Activated CD4-positive, alpha-beta T cell treated with anti-CD3 and anti-CD28 coated beads, Interleukin-2, amount 10 ng/mL, durations not matched to agents 24 days and 14 days (primary cell): Measurements from ENCODE around the gene GNAI3. TPM values are rescaled to one million over a fixed set of nuclear protein-coding genes. Genes with fewer than 3 reads are reported as not detected.

Experiments
- DNase-seq: peaks from one replicate; pipeline ENCODE4 v3.0.0; 2022
- H3K27ac Mint-ChIP-seq: one replicate; pipeline ENCODE4 v1.8.0; 2022; ENCODE audit warnings: mild to moderate bottlenecking, mixed read lengths
- H3K27me3 Mint-ChIP-seq: one replicate; pipeline ENCODE4 v1.8.0; 2022; ENCODE audit warnings: mixed read lengths
- H3K36me3 Mint-ChIP-seq: one replicate; pipeline ENCODE4 v1.8.0; 2022; ENCODE audit warnings: low read depth, mild to moderate bottlenecking, mixed read lengths
- H3K4me1 Mint-ChIP-seq: one replicate; pipeline ENCODE4 v1.8.0; 2021; ENCODE audit warnings: mixed read lengths
- H3K4me3 Mint-ChIP-seq: one replicate; pipeline ENCODE4 v1.8.0; 2022; ENCODE audit warnings: mild to moderate bottlenecking, moderate library complexity, mixed read lengths
- H3K9me3 Mint-ChIP-seq: one replicate; pipeline ENCODE4 v1.8.0; 2021; ENCODE audit warnings: mixed read lengths
- intact Hi-C: fragments of 100-400 bp; cut with micrococcal nuclease; formaldehyde crosslinking; loops from one replicate; pipeline ENCODE4 v1.15.1; 2023
- total RNA-seq: library from RNA; stranded (reverse); gene quantifications from 2 replicates; pipeline ENCODE4 v1.2.3, GENCODE V29; 2022

Gene GNAI3
- total RNA-seq, 1 donor from 2014 or later, result 8.8 TPM

- peaks cover 21% of the 10 kb centered on the region for H3K36me3 Mint-ChIP-seq
These were observed 74.5 kb downstream of the GNAI3 start for GRCh38 chr1:109622895-109623294.

DNA sequence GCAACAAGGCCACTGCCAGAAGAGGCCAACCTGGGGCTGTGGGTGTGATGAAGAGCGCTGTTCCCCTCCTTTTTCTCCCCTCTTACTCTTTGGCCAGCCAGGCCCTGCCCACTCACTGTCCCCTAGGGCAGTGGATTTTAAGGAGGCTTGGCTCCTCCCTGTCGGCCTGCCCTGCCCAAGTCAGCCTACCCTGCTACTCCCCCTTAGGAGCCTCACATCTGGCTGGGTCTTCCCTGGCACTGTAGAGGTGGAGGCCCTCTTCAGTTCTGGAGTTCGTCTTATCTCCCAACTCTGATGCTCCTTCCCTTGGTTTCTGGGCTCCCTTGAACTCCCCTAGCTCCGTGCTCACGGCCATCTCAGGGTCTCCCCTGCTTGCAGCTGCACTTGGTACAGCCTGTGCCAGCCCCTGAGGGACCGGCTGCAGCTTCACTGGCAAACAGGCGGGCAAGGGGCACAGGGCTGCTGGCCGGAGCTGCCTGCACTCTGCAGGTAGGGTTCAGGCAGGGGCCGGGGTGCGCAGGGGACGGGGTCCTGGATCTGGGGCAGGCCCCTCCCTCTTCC lies 75.3 kb downstream of the GNAI3 start:
- no peaks in the 10 kb centered on the region for H3K9me3 Mint-ChIP-seq

More at GRCh38 chr1:109622895-109623294, 74.5 kb downstream of the GNAI3 start:
- intact Hi-C loops, result loop anchor here (5.0 kb wide), 4 partner anchors 44 to 341 kb away; partner anchors contain the start of genes CYB561D1, GSTM1, GSTM2 and PSRC1
- peak; percentile 68 for DNase-seq
- Mint-ChIP-seq H3K4me3 (peak overlapping the region; percentile 76), H3K27me3 (no peaks in the 10 kb centered on the region), H3K4me1 (peaks cover 52% of the 10 kb centered on the region), H3K9me3 (no peaks in the 10 kb centered on the region), H3K27ac (peak overlapping the region; percentile 56)

DNA sequence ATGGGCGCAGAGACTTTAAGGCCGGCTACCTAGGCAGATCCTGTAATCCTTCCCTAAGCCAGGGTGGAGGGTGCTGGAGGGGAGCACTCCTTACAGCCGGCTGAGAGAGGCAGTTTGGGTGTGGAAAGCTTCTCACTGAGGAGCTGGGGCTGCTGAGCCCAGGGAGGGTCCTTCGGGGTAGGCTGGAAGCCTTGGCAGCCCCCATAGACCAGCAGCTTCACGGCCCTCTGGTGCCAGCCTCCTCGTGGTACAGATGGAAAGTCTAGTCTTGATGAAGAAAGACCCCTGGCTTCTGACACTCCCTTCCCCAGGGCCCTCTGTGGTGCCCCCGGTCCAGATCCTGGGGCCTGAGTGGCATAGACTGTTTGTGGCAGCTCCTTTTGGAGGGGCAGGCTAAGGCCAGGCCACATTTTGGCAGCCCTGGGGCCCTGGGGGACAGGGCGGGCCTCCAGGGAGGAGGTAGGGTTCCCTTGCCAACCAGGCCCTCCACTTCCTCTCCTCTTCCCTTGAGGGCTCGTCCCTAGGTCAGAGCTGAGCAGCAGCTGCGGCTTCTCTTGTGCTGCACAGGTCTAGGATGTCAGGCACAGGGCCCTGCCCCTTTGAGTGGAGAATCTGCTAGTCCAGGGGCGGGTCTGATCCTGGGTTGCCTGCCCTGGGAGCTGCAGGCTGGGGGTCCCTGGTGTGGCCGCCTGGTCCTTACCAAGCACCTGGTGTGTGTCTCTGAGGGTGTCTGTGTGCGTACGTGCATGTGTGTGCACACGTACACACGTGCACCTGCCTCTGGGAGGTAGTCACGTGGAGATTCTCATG lies 76.0 kb downstream of the GNAI3 start:
- intact Hi-C loops, result loop anchor here (5.0 kb wide), 4 partner anchors 43 to 342 kb away; partner anchors contain the start of genes CYB561D1, GSTM1, GSTM2 and PSRC1
- DNase-seq, result peak; percentile 76
- H3K4me3 Mint-ChIP-seq, result peak overlapping the region; percentile 76

More for the DNA sequence above, 75.3 kb downstream of the GNAI3 start:
- Mint-ChIP-seq H3K36me3 (peaks cover 28% of the 10 kb centered on the region), H3K27me3 (no peaks in the 10 kb centered on the region), H3K4me3 (peak overlapping the region; percentile 76), H3K27ac (peak overlapping the region; percentile 72), H3K4me1 (peaks cover 49% of the 10 kb centered on the region)
- DNase-seq, result peak; percentile 66
- intact Hi-C loops, result loop anchor here (5.0 kb wide), 4 partner anchors 44 to 341 kb away; partner anchors contain the start of genes CYB561D1, GSTM1, GSTM2 and PSRC1

DNA sequence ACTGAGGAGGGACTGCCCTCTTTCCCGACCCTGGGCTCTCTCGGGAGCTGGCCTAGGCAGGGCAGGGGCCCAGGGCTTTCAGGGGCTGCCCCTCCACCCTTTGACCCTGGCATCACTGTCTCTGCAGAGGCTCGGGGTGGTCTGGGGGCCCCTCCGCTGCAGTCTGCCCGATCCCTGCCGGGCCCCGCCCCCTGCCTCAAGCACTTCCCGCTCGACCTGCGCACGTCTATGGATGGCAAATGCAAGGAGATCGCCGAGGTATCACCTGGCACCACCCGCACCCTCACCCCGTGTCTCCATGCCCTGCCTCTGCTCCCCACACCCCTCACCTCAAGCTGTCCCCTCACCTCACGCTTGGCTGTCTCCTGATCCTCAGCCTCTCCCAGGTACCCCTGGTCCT lies 76.8 kb downstream of the GNAI3 start:
- no peaks in the 10 kb centered on the region for H3K9me3 Mint-ChIP-seq
- H3K36me3 Mint-ChIP-seq, result peaks cover 40% of the 10 kb centered on the region
- no peak for DNase-seq
- intact Hi-C loops, result no loop called here
- peak overlapping the region; percentile 41 for H3K27ac Mint-ChIP-seq
- H3K4me1 Mint-ChIP-seq, result peaks cover 40% of the 10 kb centered on the region
- no peaks in the 10 kb centered on the region for H3K27me3 Mint-ChIP-seq
- H3K4me3 Mint-ChIP-seq, result no peak overlapping the region

More for the DNA sequence above, 76.0 kb downstream of the GNAI3 start:
- Mint-ChIP-seq H3K27me3 (no peaks in the 10 kb centered on the region), H3K27ac (peak overlapping the region; percentile 72), H3K4me1 (peaks cover 42% of the 10 kb centered on the region), H3K9me3 (no peaks in the 10 kb centered on the region), H3K36me3 (peaks cover 34% of the 10 kb centered on the region)

DNA sequence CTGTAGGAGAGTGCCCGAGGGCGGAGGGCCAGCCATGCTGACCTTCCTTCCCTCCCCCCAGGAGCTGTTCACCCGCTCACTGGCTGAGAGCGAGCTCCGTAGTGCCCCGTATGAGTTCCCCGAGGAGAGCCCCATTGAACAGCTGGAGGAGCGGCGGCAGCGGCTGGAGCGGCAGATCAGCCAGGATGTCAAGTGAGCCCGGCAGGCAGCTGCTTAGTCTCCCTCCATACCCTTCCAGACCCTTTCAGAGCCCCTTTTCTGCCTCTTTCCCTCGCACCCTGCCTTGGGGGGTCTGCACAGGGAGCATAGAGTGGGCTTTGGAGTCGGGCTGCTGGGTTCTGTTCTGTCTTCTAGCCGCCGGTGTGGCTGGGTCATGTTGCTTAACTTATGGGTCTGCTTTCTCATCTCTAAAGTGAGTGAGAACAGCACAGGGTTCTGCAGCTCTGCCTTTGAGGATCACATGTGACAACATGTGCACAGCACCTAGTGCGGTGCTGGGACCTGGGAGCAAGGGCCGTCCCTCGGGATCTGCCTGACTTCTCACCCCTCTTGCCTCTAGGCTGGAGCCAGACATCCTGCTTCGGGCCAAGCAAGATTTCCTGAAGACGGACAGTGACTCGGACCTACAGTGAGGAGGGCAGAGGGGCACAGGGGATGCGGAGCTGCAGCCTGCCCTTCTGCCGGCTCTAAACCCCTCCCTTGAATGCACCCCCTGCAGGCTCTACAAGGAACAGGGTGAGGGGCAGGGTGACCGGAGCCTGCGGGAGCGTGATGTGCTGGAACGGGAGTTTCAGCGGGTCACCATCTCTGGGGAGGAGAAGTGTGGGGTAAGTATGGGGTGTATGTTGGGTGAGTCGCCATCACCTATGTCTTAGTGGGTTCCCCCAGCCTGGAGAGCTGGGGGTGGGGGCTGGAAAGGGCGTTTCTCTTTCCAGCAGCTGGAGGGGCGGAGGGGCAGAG lies 77.5 kb downstream of the GNAI3 start:
- intact Hi-C loops, result no loop called here
- peaks cover 43% of the 10 kb centered on the region for H3K36me3 Mint-ChIP-seq
- peaks cover 40% of the 10 kb centered on the region for H3K4me1 Mint-ChIP-seq
- no peak for DNase-seq
- H3K27ac Mint-ChIP-seq, result peak overlapping the region; percentile 41
- no peaks in the 10 kb centered on the region for H3K27me3 Mint-ChIP-seq
- H3K9me3 Mint-ChIP-seq, result no peaks in the 10 kb centered on the region
- H3K4me3 Mint-ChIP-seq, result no peak overlapping the region

DNA sequence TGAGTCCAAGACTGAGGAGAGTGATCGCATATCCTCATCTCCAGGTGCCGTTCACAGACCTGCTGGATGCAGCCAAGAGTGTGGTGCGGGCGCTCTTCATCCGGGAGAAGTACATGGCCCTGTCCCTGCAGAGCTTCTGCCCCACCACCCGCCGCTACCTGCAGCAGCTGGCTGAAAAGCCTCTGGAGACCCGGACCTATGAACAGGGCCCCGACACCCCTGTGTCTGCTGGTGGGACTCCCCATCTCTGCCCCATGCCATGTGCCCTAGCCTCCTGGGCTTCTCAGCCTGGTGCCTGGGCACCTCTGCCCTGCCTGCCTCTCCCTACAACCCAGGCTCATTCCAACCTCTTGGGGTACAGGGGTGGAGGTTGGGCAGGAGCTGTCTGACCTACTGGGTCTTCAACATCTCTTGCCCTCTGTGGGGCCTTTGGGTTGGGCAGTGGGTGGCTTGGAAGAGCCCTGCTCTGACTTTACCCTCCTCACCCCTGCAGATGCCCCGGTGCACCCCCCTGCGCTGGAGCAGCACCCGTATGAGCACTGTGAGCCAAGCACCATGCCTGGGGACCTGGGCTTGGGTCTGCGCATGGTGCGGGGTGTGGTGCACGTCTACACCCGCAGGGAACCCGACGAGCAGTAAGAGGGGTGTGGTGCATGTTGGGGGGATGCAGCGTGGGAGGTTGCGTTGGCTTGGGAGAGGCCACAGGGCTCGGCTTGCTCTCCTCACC lies 78.4 kb downstream of the GNAI3 start:
- DNase-seq, result no peak
- Mint-ChIP-seq H3K4me3 (no peak overlapping the region), H3K9me3 (no peaks in the 10 kb centered on the region), H3K4me1 (peaks cover 37% of the 10 kb centered on the region), H3K27me3 (no peaks in the 10 kb centered on the region), H3K27ac (no peak overlapping the region), H3K36me3 (peaks cover 45% of the 10 kb centered on the region)
- intact Hi-C loops, result no loop called here

GRCh38 chr1:109627692-109628399 lies 79.4 kb downstream of the GNAI3 start:
- no peaks in the 10 kb centered on the region for H3K27me3 Mint-ChIP-seq
- H3K27ac Mint-ChIP-seq, result peak overlapping the region; percentile 13
- no peaks in the 10 kb centered on the region for H3K9me3 Mint-ChIP-seq
- H3K36me3 Mint-ChIP-seq, result peaks cover 48% of the 10 kb centered on the region
- H3K4me1 Mint-ChIP-seq, result peaks cover 27% of the 10 kb centered on the region
- no peak overlapping the region for H3K4me3 Mint-ChIP-seq
- intact Hi-C loops, result no loop called here
- no peak for DNase-seq

- no peaks in the 10 kb centered on the region for H3K27me3 Mint-ChIP-seq
- H3K4me1 Mint-ChIP-seq, result peaks cover 19% of the 10 kb centered on the region
- H3K36me3 Mint-ChIP-seq, result peaks cover 48% of the 10 kb centered on the region
- H3K27ac Mint-ChIP-seq, result no peak overlapping the region
- H3K9me3 Mint-ChIP-seq, result no peaks in the 10 kb centered on the region
- intact Hi-C loops, result no loop called here
- H3K4me3 Mint-ChIP-seq, result no peak overlapping the region
- no peak for DNase-seq
These were observed 80.3 kb downstream of the GNAI3 start for GRCh38 chr1:109628540-109629321.

DNA sequence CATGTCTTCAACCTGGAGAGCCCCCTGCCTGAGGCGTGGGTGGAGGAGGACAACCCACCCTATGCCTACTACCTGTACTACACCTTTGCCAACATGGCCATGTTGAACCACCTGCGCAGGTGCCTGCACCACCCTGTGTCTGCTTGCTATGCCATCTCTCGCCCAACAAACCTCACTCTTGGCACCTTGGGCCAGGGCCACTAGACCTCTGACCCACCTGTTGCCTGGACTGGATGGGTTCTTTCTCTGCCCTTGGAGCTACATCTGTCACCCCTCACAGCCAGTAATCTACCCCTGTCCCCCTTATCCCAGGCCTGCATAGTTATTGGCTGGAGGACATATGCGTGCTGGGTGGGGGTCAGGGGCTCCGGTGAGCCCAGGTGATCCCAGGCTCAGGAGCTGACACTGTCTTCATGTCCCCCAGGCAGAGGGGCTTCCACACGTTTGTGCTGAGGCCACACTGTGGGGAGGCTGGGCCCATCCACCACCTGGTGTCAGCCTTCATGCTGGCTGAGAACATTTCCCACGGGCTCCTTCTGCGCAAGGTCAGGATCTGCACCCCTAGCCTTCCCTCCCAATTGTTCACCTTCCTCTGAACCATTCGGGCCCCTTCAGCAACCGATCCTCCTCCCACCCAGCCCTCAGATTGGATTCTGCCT lies 81.1 kb downstream of the GNAI3 start:
- peaks cover 16% of the 10 kb centered on the region for H3K4me1 Mint-ChIP-seq

GRCh38 chr1:109630081-109630897 lies 81.9 kb downstream of the GNAI3 start:
- Mint-ChIP-seq H3K27me3 (no peaks in the 10 kb centered on the region), H3K27ac (no peak overlapping the region), H3K36me3 (peaks cover 48% of the 10 kb centered on the region), H3K4me3 (no peak overlapping the region), H3K9me3 (no peaks in the 10 kb centered on the region), H3K4me1 (peaks cover 16% of the 10 kb centered on the region)
- peak; percentile 77 for DNase-seq
- intact Hi-C loops, result loop anchor here (1.0 kb wide), 1 partner anchor 84 kb away; no protein-coding TSS in a partner anchor

More for the DNA sequence above, 81.1 kb downstream of the GNAI3 start:
- Mint-ChIP-seq H3K4me3 (no peak overlapping the region), H3K36me3 (peaks cover 48% of the 10 kb centered on the region), H3K27me3 (no peaks in the 10 kb centered on the region), H3K27ac (no peak overlapping the region), H3K9me3 (no peaks in the 10 kb centered on the region)
- DNase-seq, result no peak
- intact Hi-C loops, result loop anchor here (1.0 kb wide), 1 partner anchor 83 kb away; no protein-coding TSS in a partner anchor
